HG03108 (cell line): ENCODE measurements around the gene CSTF3.
"Not testable (repeated sequence)": the region's sequence is repeated elsewhere in the genome, so short reads cannot be mapped to it uniquely, and the experiment has no call there.

ENCODE experiments used
- ATAC-seq: cut with Tn5 transposase; IDR thresholded peaks from one replicate; pipeline ENCODE4 v1.9.1; 2021; ENCODE audit warnings: moderate library complexity; ENCODE audit not compliant: unreplicated experiment

The CSTF3 gene

DNA sequence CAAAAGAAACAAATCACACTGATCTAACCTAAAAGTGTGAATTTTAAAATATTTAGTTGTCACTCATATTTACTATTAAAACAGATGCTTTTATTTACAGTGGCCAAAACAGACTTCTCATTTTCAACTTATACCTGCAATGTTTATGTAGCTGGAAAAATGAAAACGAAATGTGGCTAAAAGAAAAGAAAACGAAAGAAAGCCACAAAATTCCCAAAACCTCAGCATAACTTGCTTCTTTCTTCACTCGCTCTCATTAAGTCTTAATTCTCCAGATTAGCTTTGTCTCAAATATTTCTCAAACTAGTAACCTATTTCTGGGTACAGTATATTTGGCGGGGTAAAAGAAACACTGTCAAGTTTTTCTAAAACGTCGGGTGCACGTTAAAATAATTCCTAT is 693 bp downstream of the CSTF3 start:
- ATAC-seq = no peak

- no peak for ATAC-seq
These were observed 1.1 kb downstream of the CSTF3 start for GRCh38 chr11:33160136-33160535.

- not testable (repeated sequence) for ATAC-seq
These were observed 1.9 kb downstream of the CSTF3 start for GRCh38 chr11:33159378-33159867.

DNA sequence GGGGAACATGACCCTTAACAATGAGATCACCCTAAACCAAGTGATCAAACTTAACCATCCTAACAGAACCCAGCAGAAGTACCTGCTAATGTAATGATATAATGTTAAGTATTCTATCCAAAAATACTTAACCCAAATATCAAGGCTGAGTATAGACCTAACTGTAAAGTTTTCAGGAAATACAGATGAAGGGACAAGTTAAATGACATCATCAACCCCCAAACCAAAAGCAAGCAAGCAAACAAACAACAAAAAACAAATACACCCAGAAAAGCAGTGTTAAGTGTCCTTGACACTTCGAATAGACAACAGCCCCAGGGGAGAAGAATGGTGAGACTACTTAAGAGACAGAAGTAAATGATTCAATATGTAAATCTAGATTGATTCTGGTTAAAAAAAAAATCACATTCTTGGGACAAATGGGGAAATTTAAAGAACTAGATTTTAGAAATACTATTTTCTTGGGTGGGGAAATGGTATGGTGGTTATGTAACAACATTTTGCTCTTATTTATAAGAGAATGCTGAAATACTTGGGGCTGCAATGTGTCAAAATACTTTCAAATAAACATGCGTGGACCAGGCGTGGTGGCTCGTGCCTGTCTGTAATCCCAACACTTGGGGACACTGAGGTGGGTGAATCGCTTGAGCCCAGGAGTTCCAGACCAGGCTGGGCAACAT is 2.5 kb downstream of the CSTF3 start:
- no peak for ATAC-seq

- no peak for ATAC-seq
These were observed 3.9 kb downstream of the CSTF3 start for GRCh38 chr11:33157103-33158027.

GRCh38 chr11:33151399-33151798 is 9.9 kb downstream of the CSTF3 start:
- no peak for ATAC-seq

DNA sequence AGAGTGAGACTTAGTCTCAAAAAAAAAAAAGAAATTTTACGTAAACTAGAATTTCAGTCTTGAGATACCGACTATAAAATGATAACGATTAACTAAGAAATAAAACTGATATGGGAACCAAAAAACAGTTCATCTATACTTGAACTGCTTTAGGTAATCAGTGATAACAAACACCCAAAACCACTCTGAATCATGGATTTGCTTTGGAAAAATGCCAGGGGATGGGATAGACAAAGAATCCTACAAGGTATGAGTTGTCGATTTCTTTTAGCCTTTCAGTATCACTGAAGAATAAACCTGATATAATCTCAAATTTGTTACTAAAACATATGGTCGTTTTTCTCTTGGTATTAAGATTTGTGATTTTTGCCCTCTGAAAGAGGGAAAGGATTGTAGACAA is 13.7 kb downstream of the CSTF3 start:
- no peak for ATAC-seq

- no peak for ATAC-seq
These were observed 25.4 kb downstream of the CSTF3 start for GRCh38 chr11:33135768-33136443.

- no peak for ATAC-seq
These were observed 26.1 kb downstream of the CSTF3 start for GRCh38 chr11:33135216-33135615.

- ATAC-seq = no peak
These were observed 27.0 kb downstream of the CSTF3 start for GRCh38 chr11:33134276-33134675.

DNA sequence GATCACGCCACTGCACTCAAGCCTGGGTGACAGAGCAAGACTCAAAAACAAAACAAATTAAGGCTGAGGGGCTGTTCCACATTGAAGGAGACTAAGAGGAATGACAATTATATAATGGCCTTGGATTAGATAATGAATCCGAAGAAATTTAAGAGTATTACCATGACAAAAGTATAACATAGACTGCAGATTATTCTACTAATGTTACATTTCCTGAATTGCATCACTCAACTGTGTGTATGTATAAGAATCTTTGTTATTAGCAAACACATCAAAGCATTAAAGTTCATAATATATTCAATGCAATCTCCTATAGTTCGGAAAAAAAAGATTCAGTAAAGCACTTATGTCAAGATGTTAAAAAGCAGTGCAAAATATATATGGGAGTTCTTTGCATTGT is 27.5 kb downstream of the CSTF3 start:
- no peak for ATAC-seq

GRCh38 chr11:33132510-33132909 is 28.8 kb downstream of the CSTF3 start:
- ATAC-seq = no peak

- no peak for ATAC-seq
These were observed 32.5 kb downstream of the CSTF3 start for GRCh38 chr11:33128739-33129138.

GRCh38 chr11:33125611-33126010 is 35.7 kb downstream of the CSTF3 start:
- ATAC-seq = no peak

- no peak for ATAC-seq
These were observed 36.3 kb downstream of the CSTF3 start for GRCh38 chr11:33125025-33125424.

DNA sequence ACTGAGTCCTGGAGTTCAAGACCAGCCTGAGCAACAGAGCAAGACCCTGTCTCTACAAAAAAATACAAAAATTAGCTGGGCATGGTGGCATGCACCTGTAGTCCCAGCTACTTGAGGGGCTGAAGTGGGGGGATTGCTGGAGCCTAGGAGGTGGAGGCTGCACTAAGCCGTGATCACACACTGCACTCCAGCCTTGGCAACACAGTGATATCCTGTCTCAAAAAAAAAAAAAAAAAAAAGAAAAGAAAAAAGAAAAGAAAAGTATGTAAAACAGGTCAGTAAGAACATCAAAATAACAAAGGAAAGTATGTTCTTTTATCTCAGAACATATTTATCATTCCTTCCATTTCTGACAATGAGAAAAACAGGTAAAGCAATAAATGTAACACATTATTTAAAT is 38.6 kb downstream of the CSTF3 start:
- ATAC-seq = not testable (repeated sequence)

- no peak for ATAC-seq
These were observed 44.7 kb downstream of the CSTF3 start for GRCh38 chr11:33116535-33116934.

- no peak for ATAC-seq
These were observed 51.2 kb downstream of the CSTF3 start for GRCh38 chr11:33110083-33110482.

DNA sequence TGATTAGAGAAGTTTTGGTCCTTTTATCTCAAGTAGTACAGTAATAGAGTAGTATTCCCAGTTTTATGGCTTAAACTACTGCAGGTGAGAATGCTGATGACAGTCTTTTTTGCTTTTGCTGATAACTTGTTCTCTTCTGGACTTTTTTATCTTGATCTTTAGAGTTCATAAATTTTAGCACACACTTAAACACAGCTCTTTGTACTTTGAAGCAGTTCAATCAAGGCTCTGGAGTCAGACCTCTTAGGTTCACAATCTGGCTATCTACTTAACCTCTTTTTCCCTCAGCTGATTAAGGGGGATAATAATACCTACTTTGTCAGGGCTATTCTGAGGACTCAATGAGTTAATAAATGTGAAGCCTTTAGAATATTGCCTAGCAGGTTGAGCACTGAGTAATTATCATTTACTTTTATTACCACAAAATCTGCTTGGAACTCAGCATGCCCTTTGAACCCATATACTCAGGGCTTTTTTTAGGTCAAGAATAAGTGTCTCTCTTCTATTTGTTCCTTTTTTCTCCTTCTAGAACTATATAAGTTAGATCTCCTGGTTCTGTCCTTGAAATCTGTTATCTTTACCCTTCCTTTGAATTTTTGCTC is 51.9 kb downstream of the CSTF3 start:
- no peak for ATAC-seq

- no peak for ATAC-seq
These were observed 57.4 kb downstream of the CSTF3 start for GRCh38 chr11:33103836-33104235.

- no peak for ATAC-seq
These were observed 67.1 kb downstream of the CSTF3 start for GRCh38 chr11:33094157-33094556.
